Epithelial cell of alveolus of lung (primary cell): ENCODE results near the gene SCGB1C1. TPM values are rescaled to one million over a fixed set of nuclear protein-coding genes. Genes with fewer than 3 reads are reported as not detected.

Experiments used
- total RNA-seq: library from RNA; depleted of rRNA; stranded (reverse); fragments of >200 nt; gene quantifications from 2 replicates; pipeline ENCODE4 v1.2.1, GENCODE V29; 2015

Gene SCGB1C1
- not detected in 2 replicates for total RNA-seq

GRCh38 chr11:192674-193128 is at the start of gene SCGB1C1:
Gene SCGB1C1 (plus strand): TSS chr11:193078. CDS start chr11:193100, 22 bp downstream.

GRCh38 chr11:207208-207862 is 14.5 kb downstream of the SCGB1C1 start, which contains the start of the genes BET1L and RIC8A:
Gene BET1L (minus strand): TSS chr11:207399. CDS start chr11:207321, 78 bp downstream.
Gene RIC8A (plus strand): TSS chr11:207708. CDS start chr11:208855, 1,147 bp downstream.

GRCh38 chr11:235997-236773 is 43.3 kb downstream of the SCGB1C1 start, which contains the start of gene SIRT3:
Gene SIRT3 (minus strand): TSS chr11:236342. CDS start chr11:236328, 14 bp downstream.

GRCh38 chr11:236774-237767 is 44.2 kb downstream of the SCGB1C1 start, which contains the start of gene PSMD13:
Gene PSMD13 (plus strand): TSS chr11:236976. CDS start chr11:237050, 74 bp downstream.

Other genes with a start within 250 kb of the SCGB1C1 start
- gene BET1L, start 14.3 kb downstream of the SCGB1C1 start, total RNA-seq: 31.9 and 41.6 TPM in 2 replicates
- gene RIC8A, start 14.6 kb downstream of the SCGB1C1 start, total RNA-seq: 81.6 and 104 TPM in 2 replicates
- 4.4 and 24.8 TPM in 2 replicates for gene SIRT3, start 43.3 kb downstream of the SCGB1C1 start, total RNA-seq
- 75.2 and 168 TPM in 2 replicates for gene PSMD13, start 43.9 kb downstream of the SCGB1C1 start, total RNA-seq
- not detected in 2 replicates for gene NLRP6, start 85.3 kb downstream of the SCGB1C1 start, total RNA-seq
- gene PGGHG, start 96.0 kb downstream of the SCGB1C1 start, total RNA-seq: 3.9 and 27.8 TPM in 2 replicates
- not detected in 2 replicates for gene IFITM5, start 106.4 kb downstream of the SCGB1C1 start, total RNA-seq
- 67.6 and 518 TPM in 2 replicates for gene IFITM2, start 114.7 kb downstream of the SCGB1C1 start, total RNA-seq
- gene IFITM1, start 121.0 kb downstream of the SCGB1C1 start, total RNA-seq: 81.3 and 545 TPM in 2 replicates
- gene IFITM3, start 127.8 kb downstream of the SCGB1C1 start, total RNA-seq: 191 and 603 TPM in 2 replicates
- gene B4GALNT4, start 176.4 kb downstream of the SCGB1C1 start, total RNA-seq: 14.4 and 50.0 TPM in 2 replicates
- 1.7 and 5.2 TPM in 2 replicates for gene PKP3, start 201.1 kb downstream of the SCGB1C1 start, total RNA-seq
- gene SIGIRR, start 221.9 kb downstream of the SCGB1C1 start, total RNA-seq: 22.4 and 41.8 TPM in 2 replicates
- 0.39 TPM in 1 of 2 replicates, not detected in the other for gene ANO9, start 248.9 kb downstream of the SCGB1C1 start, total RNA-seq